ENCODE data around the gene FLNA.

Gene FLNA, protein sequence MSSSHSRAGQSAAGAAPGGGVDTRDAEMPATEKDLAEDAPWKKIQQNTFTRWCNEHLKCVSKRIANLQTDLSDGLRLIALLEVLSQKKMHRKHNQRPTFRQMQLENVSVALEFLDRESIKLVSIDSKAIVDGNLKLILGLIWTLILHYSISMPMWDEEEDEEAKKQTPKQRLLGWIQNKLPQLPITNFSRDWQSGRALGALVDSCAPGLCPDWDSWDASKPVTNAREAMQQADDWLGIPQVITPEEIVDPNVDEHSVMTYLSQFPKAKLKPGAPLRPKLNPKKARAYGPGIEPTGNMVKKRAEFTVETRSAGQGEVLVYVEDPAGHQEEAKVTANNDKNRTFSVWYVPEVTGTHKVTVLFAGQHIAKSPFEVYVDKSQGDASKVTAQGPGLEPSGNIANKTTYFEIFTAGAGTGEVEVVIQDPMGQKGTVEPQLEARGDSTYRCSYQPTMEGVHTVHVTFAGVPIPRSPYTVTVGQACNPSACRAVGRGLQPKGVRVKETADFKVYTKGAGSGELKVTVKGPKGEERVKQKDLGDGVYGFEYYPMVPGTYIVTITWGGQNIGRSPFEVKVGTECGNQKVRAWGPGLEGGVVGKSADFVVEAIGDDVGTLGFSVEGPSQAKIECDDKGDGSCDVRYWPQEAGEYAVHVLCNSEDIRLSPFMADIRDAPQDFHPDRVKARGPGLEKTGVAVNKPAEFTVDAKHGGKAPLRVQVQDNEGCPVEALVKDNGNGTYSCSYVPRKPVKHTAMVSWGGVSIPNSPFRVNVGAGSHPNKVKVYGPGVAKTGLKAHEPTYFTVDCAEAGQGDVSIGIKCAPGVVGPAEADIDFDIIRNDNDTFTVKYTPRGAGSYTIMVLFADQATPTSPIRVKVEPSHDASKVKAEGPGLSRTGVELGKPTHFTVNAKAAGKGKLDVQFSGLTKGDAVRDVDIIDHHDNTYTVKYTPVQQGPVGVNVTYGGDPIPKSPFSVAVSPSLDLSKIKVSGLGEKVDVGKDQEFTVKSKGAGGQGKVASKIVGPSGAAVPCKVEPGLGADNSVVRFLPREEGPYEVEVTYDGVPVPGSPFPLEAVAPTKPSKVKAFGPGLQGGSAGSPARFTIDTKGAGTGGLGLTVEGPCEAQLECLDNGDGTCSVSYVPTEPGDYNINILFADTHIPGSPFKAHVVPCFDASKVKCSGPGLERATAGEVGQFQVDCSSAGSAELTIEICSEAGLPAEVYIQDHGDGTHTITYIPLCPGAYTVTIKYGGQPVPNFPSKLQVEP (N-terminal part only)

DNA sequence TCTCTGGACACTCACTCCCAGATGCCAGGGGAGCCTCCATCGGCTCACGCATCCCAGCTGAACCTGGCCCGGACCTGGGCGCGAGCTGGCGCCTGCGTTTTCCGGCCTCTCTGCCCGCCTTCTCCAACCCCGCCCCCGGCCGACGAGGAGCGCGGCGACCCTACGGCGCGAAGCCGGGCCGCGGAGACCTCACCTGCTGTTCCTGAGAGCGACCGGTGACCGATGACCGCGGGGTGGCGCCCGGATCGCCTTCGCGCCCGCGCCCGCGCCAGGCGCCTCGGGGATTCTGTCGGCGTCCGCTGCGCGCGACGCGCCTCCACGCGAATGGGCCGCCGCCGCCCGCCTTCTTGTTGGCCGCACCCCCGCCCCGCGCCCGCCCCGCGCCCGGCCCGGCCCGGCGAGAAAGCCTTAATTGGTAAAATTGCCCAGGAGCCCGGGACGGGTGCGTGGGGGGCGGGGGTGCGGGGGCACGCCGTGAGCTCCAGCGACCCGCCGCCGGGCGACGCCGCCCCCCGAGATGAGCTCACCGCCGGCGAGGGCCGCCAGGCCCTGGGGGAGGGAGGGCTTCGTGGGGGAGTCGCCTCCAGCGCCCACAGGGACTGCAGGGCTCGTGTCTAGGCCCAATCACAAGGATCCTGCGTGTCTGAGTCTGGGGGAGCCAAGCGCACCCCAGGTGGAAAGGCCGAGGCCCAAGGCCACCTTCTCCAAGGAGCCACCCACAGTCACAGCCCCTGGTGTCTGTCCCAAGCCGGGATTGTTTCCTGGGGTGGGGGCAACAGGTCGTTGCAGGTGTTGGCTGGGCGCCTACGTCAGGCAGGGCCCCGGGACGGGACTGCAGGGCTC, at the start of gene FLNA:
Gene FLNA (minus strand): TSS at position 322 of the 843 bp plus-strand sequence. CDS start 3,389 bp downstream, outside the sequence.
- Histone ChIP-seq H3K27ac (ENCODE audit: low read length) (no peak within 1 kb of the TSS), H3K27me3 (replicated peaks; ENCODE audit: insufficient read depth, low read length) (no peaks in the 10 kb centered on the region), H3F3A (ENCODE audit: insufficient read depth, low read length) (peaks cover 4% of the 10 kb centered on the region; the same call in 1 of the 2 replicates), H3K79me2 (ENCODE audit: low read length) (peaks cover 16% of the 10 kb centered on the region), H3K4me2 (ENCODE audit: low read depth, low read length) (peak within 1 kb of the TSS; percentile 69), H3K36me3 (replicated peaks; ENCODE audit: insufficient read depth, low read length) (no peaks in the 10 kb centered on the region), H3K4me3 (ENCODE audit: low read length) (peak within 1 kb of the TSS; percentile 50), H2AFZ (ENCODE audit: low read length) (0 out of 2 replicates have a peak within 1 kb of the TSS, but pooled peaks have one; percentile 53), H3K9me2 (replicated peaks; ENCODE audit: insufficient read depth, low read length) (no peaks in the 10 kb centered on the region), H3K9ac (ENCODE audit: low read length) (peak within 1 kb of the TSS; percentile 55), H4K20me1 (ENCODE audit: insufficient read depth, low read length) (no peaks in the 10 kb centered on the region), H3K9me3 (replicated peaks; ENCODE audit: insufficient read depth, low read length) (no peaks in the 10 kb centered on the region), H3K4me1 (ENCODE audit: low read length) (peaks cover 8% of the 10 kb centered on the region; the same call in 1 of the 2 replicates)
- peak; percentile 34 for DNase-seq
- no peak for TF ChIP-seq EZH2 (optimal IDR thresholded peaks at IDR 0.05; ENCODE audit: low read depth, low read length)
- TF ChIP-seq, protein P1, sequence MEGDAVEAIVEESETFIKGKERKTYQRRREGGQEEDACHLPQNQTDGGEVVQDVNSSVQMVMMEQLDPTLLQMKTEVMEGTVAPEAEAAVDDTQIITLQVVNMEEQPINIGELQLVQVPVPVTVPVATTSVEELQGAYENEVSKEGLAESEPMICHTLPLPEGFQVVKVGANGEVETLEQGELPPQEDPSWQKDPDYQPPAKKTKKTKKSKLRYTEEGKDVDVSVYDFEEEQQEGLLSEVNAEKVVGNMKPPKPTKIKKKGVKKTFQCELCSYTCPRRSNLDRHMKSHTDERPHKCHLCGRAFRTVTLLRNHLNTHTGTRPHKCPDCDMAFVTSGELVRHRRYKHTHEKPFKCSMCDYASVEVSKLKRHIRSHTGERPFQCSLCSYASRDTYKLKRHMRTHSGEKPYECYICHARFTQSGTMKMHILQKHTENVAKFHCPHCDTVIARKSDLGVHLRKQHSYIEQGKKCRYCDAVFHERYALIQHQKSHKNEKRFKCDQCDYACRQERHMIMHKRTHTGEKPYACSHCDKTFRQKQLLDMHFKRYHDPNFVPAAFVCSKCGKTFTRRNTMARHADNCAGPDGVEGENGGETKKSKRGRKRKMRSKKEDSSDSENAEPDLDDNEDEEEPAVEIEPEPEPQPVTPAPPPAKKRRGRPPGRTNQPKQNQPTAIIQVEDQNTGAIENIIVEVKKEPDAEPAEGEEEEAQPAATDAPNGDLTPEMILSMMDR (IDR thresholded peaks at IDR 0.05; ENCODE audit: low read length): 0 out of 2 replicates have a peak, but pooled peaks have one; percentile 13

DNA sequence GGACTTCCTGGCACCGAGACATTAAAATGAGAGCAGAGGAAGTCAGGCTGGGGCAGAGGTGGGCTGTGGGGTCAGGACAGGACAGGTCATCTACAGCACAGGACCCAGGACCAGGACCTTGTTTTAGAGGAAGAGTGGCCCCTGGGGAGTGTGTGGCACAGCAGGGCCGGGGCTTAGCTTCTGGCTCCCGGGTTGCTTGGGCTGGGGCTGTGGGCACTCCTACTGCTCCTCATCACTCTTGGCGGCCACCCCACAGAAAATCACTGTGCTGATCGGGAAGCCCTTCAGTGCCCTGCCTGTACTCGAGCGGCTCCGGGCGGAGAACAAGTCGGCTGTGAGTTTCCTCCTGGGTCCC, 45.9 kb upstream of the FLNA start:
- Histone ChIP-seq H3K27me3 (replicated peaks; ENCODE audit: insufficient read depth, low read length) (no peaks in the 10 kb centered on the region), H3K9me3 (replicated peaks; ENCODE audit: insufficient read depth, low read length) (no peaks in the 10 kb centered on the region), H3K9me2 (replicated peaks; ENCODE audit: insufficient read depth, low read length) (no peaks in the 10 kb centered on the region), H3K4me3 (ENCODE audit: low read length) (no peak overlapping the region), H3F3A (ENCODE audit: insufficient read depth, low read length) (no peaks in the 10 kb centered on the region), H3K4me2 (ENCODE audit: low read depth, low read length) (no peak overlapping the region), H3K36me3 (replicated peaks; ENCODE audit: insufficient read depth, low read length) (no peaks in the 10 kb centered on the region), H3K79me2 (ENCODE audit: low read length) (no peaks in the 10 kb centered on the region), H2AFZ (ENCODE audit: low read length) (no peak overlapping the region), H4K20me1 (ENCODE audit: insufficient read depth, low read length) (no peaks in the 10 kb centered on the region), H3K9ac (ENCODE audit: low read length) (no peak overlapping the region), H3K4me1 (ENCODE audit: low read length) (no peaks in the 10 kb centered on the region), H3K27ac (ENCODE audit: low read length) (no peak overlapping the region)
- DNase-seq: no peak
- TF ChIP-seq, protein P1 (IDR thresholded peaks at IDR 0.05; ENCODE audit: low read length): no peak
- TF ChIP-seq EZH2 (optimal IDR thresholded peaks at IDR 0.05; ENCODE audit: low read depth, low read length): no peak
- no peak for TF ChIP-seq EZH2phosphoT487 (IDR thresholded peaks at IDR 0.05; ENCODE audit: low read length)
